ENCODE measurements around the gene AARS2. TPM values are rescaled to one million over a fixed set of nuclear protein-coding genes. Genes with fewer than 3 reads are reported as not detected.
"Not testable (repeated sequence)": the region's sequence is repeated elsewhere in the genome, so short reads cannot be mapped to it uniquely, and the experiment has no call there.

Gene AARS2
- total RNA-seq, 2 donors from 2014 or later: 7.3 to 19.7 TPM

- Mint-ChIP-seq H3K9me3 (no peaks in the 10 kb centered on the region), H3K36me3 (no peaks in the 10 kb centered on the region), H3K27ac (no peak overlapping the region)
- ATAC-seq: peak; percentile 81 to 85
- peak; percentile 67 to 72 for DNase-seq (ENCODE audit: low spot score in 2 of 2)
These were observed 25.3 kb upstream of the AARS2 start for GRCh38 chr6:44338228-44339122.

- ATAC-seq (no peak), DNase-seq (ENCODE audit: low spot score in 2 of 2) (no peak)
- Mint-ChIP-seq H3K36me3 (no peaks in the 10 kb centered on the region), H3K27ac (no peak overlapping the region), H3K9me3 (no peaks in the 10 kb centered on the region)
These were observed 22.5 kb upstream of the AARS2 start for GRCh38 chr6:44335631-44336030.

- ATAC-seq: no peak
- Mint-ChIP-seq H3K9me3 (no peaks in the 10 kb centered on the region), H3K27ac (no peak overlapping the region)
These were observed 20.8 kb upstream of the AARS2 start for GRCh38 chr6:44333942-44334341.

GRCh38 chr6:44333273-44333919, 20.2 kb upstream of the AARS2 start:
- no peak for ATAC-seq
- no peak overlapping the region for H3K27ac Mint-ChIP-seq

More at GRCh38 chr6:44333942-44334341, 20.8 kb upstream of the AARS2 start:
- DNase-seq (ENCODE audit: low spot score in 2 of 2): no peak
- no peaks in the 10 kb centered on the region for H3K36me3 Mint-ChIP-seq

GRCh38 chr6:44332585-44332984, 19.4 kb upstream of the AARS2 start:
- no peaks in the 10 kb centered on the region for H3K9me3 Mint-ChIP-seq
- no peaks in the 10 kb centered on the region for H3K36me3 Mint-ChIP-seq

More at GRCh38 chr6:44333273-44333919, 20.2 kb upstream of the AARS2 start:
- H3K9me3 Mint-ChIP-seq: no peaks in the 10 kb centered on the region
- H3K36me3 Mint-ChIP-seq: no peaks in the 10 kb centered on the region
- DNase-seq (ENCODE audit: low spot score in 2 of 2): no peak

GRCh38 chr6:44329858-44330257, 16.7 kb upstream of the AARS2 start:
- ATAC-seq (no peak), DNase-seq (ENCODE audit: low spot score in 2 of 2) (no peak)
- H3K9me3 Mint-ChIP-seq: no peaks in the 10 kb centered on the region
- no peaks in the 10 kb centered on the region for H3K36me3 Mint-ChIP-seq
- no peak overlapping the region for H3K27ac Mint-ChIP-seq

More at GRCh38 chr6:44332585-44332984, 19.4 kb upstream of the AARS2 start:
- no peak for DNase-seq (ENCODE audit: low spot score in 2 of 2)
- ATAC-seq: no peak
- H3K27ac Mint-ChIP-seq: no peak overlapping the region

GRCh38 chr6:44328203-44328602, 15.1 kb upstream of the AARS2 start:
- H3K27ac Mint-ChIP-seq; DNase-seq (ENCODE audit: low spot score in 2 of 2); H3K9me3 Mint-ChIP-seq; H3K36me3 Mint-ChIP-seq; ATAC-seq: not testable (repeated sequence)

GRCh38 chr6:44327760-44328159, 14.6 kb upstream of the AARS2 start:
- no peak for ATAC-seq

GRCh38 chr6:44327096-44327495, 13.9 kb upstream of the AARS2 start:
- no peak for DNase-seq (ENCODE audit: low spot score in 2 of 2)
- no peaks in the 10 kb centered on the region for H3K9me3 Mint-ChIP-seq
- no peak overlapping the region for H3K27ac Mint-ChIP-seq
- ATAC-seq: no peak
- H3K36me3 Mint-ChIP-seq: no peaks in the 10 kb centered on the region

More at GRCh38 chr6:44327760-44328159, 14.6 kb upstream of the AARS2 start:
- no peak for DNase-seq (ENCODE audit: low spot score in 2 of 2)
- H3K36me3 Mint-ChIP-seq: no peaks in the 10 kb centered on the region
- no peaks in the 10 kb centered on the region for H3K9me3 Mint-ChIP-seq
- H3K27ac Mint-ChIP-seq: no peak overlapping the region

GRCh38 chr6:44321210-44321609, 8.1 kb upstream of the AARS2 start:
- ATAC-seq: no peak
- no peak overlapping the region for H3K27ac Mint-ChIP-seq
- DNase-seq (ENCODE audit: low spot score in 2 of 2): no peak
- H3K36me3 Mint-ChIP-seq: no peaks in the 10 kb centered on the region
- no peaks in the 10 kb centered on the region for H3K9me3 Mint-ChIP-seq

GRCh38 chr6:44317136-44317631, 4.0 kb upstream of the AARS2 start:
- H3K36me3 Mint-ChIP-seq; ATAC-seq; H3K27ac Mint-ChIP-seq; DNase-seq (ENCODE audit: low spot score in 2 of 2); H3K9me3 Mint-ChIP-seq: not testable (repeated sequence)

GRCh38 chr6:44316481-44316880, 3.3 kb upstream of the AARS2 start:
- no peak for DNase-seq (ENCODE audit: low spot score in 2 of 2)
- Mint-ChIP-seq H3K9me3 (no peaks in the 10 kb centered on the region), H3K36me3 (peaks cover 5% of the 10 kb centered on the region in 2 donors), H3K27ac (no peak overlapping the region)
- no peak for ATAC-seq

GRCh38 chr6:44315951-44316350, 2.8 kb upstream of the AARS2 start:
- DNase-seq (ENCODE audit: low spot score in 2 of 2) (no peak), ATAC-seq (no peak)
- peaks cover 5% of the 10 kb centered on the region in 2 donors for H3K36me3 Mint-ChIP-seq
- no peak overlapping the region for H3K27ac Mint-ChIP-seq
- H3K9me3 Mint-ChIP-seq: no peaks in the 10 kb centered on the region

GRCh38 chr6:44315516-44315915, 2.4 kb upstream of the AARS2 start:
- no peaks in the 10 kb centered on the region for H3K9me3 Mint-ChIP-seq
- no peak for DNase-seq (ENCODE audit: low spot score in 2 of 2)
- no peak overlapping the region for H3K27ac Mint-ChIP-seq
- peaks cover 5% of the 10 kb centered on the region in 2 donors for H3K36me3 Mint-ChIP-seq
- ATAC-seq: no peak

- ATAC-seq; H3K27ac Mint-ChIP-seq; H3K9me3 Mint-ChIP-seq; DNase-seq (ENCODE audit: low spot score in 2 of 2): not testable (repeated sequence)
- H3K36me3 Mint-ChIP-seq: peaks cover 9 to 11% of the 10 kb centered on the region in 2 donors
These were observed 1.5 kb upstream of the AARS2 start for GRCh38 chr6:44314657-44315056.

- Mint-ChIP-seq H3K27ac (peak overlapping the region in 1 of 2 donors; percentile 98), H3K9me3 (no peaks in the 10 kb centered on the region), H3K36me3 (peaks cover 9 to 11% of the 10 kb centered on the region in 2 donors)
- ATAC-seq (no peak), DNase-seq (ENCODE audit: low spot score in 2 of 2) (no peak)
These were observed 1.4 kb downstream of the AARS2 start for GRCh38 chr6:44311767-44312166.

- ATAC-seq (no peak), DNase-seq (ENCODE audit: low spot score in 2 of 2) (no peak)
- H3K27ac Mint-ChIP-seq: peak overlapping the region in 1 of 2 donors; percentile 98
- no peaks in the 10 kb centered on the region for H3K9me3 Mint-ChIP-seq
- peaks cover 9 to 11% of the 10 kb centered on the region in 2 donors for H3K36me3 Mint-ChIP-seq
These were observed 1.8 kb downstream of the AARS2 start for GRCh38 chr6:44311304-44311703.

All from activated naive CD4-positive, alpha-beta T cell treated with anti-CD3 and anti-CD28 coated beads, Interleukin-2, amount 50 U/mL, for 72 hours (primary cell).